ENCODE results near the gene FSTL4.
A peak's percentile ranks its signal among the peaks of the same experiment; 100 is the strongest.
"Not testable (repeated sequence)": the region's sequence is repeated elsewhere in the genome, so short reads cannot be mapped to it uniquely, and the experiment has no call there.

The FSTL4 gene

GRCh38 chr5:133559960-133560359 is 52.4 kb downstream of the FSTL4 start:
- no peaks in the 10 kb centered on the region for H3K9me3 ChIP-seq (ENCODE audit: control insufficient read depth, insufficient read depth, low read length)
- no peak overlapping the region for H3K27ac ChIP-seq (ENCODE audit: low read length)
- DNase-seq (ENCODE audit: low read depth, low spot score) = no peak
- no peaks in the 10 kb centered on the region for H3K4me1 ChIP-seq (ENCODE audit: control insufficient read depth, insufficient read depth, low read length)
- H3K36me3 ChIP-seq (ENCODE audit: control insufficient read depth, insufficient read depth, low read length) = no peaks in the 10 kb centered on the region
- no CpG with 5 or more reads among the region's 5 CpGs for WGBS (ENCODE audit: insufficient coverage, insufficient read length)
- no peak overlapping the region for H3K4me3 ChIP-seq (ENCODE audit: low read length)
- H3K27me3 ChIP-seq (ENCODE audit: control insufficient read depth, insufficient read depth, low read length) = no peaks in the 10 kb centered on the region

- no peaks in the 10 kb centered on the region for H3K9me3 ChIP-seq (ENCODE audit: control insufficient read depth, insufficient read depth, low read length)
- DNase-seq (ENCODE audit: low read depth, low spot score) = no peak
- H3K27ac ChIP-seq (ENCODE audit: low read length) = no peak overlapping the region
- H3K36me3 ChIP-seq (ENCODE audit: control insufficient read depth, insufficient read depth, low read length) = no peaks in the 10 kb centered on the region
- no peaks in the 10 kb centered on the region for H3K4me1 ChIP-seq (ENCODE audit: control insufficient read depth, insufficient read depth, low read length)
- WGBS (ENCODE audit: insufficient coverage, insufficient read length) = no CpG with 5 or more reads among the region's 4 CpGs
- H3K4me3 ChIP-seq (ENCODE audit: low read length) = no peak overlapping the region
- no peaks in the 10 kb centered on the region for H3K27me3 ChIP-seq (ENCODE audit: control insufficient read depth, insufficient read depth, low read length)
Measured at GRCh38 chr5:133556551-133556950, 55.8 kb downstream of the FSTL4 start.

DNA sequence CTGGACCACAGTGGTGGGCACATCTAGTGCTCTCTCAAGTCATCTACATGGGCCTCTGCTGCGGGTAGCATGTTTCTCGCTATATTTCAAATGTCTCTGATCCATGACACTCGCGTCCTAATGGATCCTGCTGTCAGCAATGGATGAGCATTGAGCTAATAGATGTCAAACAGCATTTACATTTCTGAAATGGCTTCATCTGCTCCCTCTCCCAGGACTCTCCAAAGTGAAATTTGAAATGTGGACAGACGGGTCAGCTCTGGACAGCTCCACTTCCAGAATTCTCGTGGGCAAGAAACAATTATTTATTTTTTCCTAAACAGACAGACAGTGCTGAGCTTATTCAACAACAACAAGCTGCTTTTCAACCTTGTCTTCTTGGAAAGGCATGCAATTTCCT is 58.1 kb downstream of the FSTL4 start:
- H3K27me3 ChIP-seq (ENCODE audit: control insufficient read depth, insufficient read depth, low read length) = no peaks in the 10 kb centered on the region
- H3K4me1 ChIP-seq (ENCODE audit: control insufficient read depth, insufficient read depth, low read length) = no peaks in the 10 kb centered on the region
- DNase-seq (ENCODE audit: low read depth, low spot score) = no peak
- H3K27ac ChIP-seq (ENCODE audit: low read length) = no peak overlapping the region
- H3K4me3 ChIP-seq (ENCODE audit: low read length) = no peak overlapping the region
- H3K36me3 ChIP-seq (ENCODE audit: control insufficient read depth, insufficient read depth, low read length) = no peaks in the 10 kb centered on the region
- WGBS (ENCODE audit: insufficient coverage, insufficient read length) = no CpG with 5 or more reads among the region's 6 CpGs
- no peaks in the 10 kb centered on the region for H3K9me3 ChIP-seq (ENCODE audit: control insufficient read depth, insufficient read depth, low read length)

DNA sequence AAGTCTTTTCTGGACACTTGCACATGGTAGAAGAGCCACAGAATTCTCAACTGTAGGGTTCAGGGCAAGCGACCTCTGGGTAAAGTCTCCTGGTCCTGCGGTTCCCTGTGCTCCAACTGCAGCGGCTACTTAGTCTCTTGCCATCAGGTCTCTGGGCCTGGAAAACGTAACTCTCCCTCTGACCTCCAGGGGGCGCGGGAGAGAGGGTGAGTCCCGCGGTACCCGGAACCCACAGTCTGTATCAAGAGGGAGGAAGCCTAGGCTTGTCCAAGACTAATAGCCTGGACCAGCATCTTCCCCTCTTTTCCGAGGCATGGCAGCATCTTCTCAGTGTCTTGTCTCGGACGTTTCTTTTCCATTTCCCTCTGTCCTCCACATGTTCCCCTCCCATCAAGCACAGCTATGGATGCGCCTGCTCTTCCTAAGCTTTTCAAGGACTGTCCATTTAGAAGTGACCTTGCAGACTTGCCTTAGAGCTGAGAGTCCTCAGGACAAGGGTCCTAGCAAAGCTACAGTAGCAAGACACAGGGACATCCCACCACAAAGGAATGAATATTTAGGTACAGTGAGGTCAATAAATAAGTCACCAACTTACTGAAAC is 59.3 kb downstream of the FSTL4 start:
- H3K9me3 ChIP-seq (ENCODE audit: control insufficient read depth, insufficient read depth, low read length) = no peaks in the 10 kb centered on the region
- no peak overlapping the region for H3K27ac ChIP-seq (ENCODE audit: low read length)
- H3K4me3 ChIP-seq (ENCODE audit: low read length) = no peak overlapping the region
- DNase-seq (ENCODE audit: low read depth, low spot score) = peak; percentile 22
- no peaks in the 10 kb centered on the region for H3K27me3 ChIP-seq (ENCODE audit: control insufficient read depth, insufficient read depth, low read length)
- WGBS (ENCODE audit: insufficient coverage, insufficient read length) = no CpG with 5 or more reads among the region's 13 CpGs
- no peaks in the 10 kb centered on the region for H3K36me3 ChIP-seq (ENCODE audit: control insufficient read depth, insufficient read depth, low read length)
- no peaks in the 10 kb centered on the region for H3K4me1 ChIP-seq (ENCODE audit: control insufficient read depth, insufficient read depth, low read length)

DNA sequence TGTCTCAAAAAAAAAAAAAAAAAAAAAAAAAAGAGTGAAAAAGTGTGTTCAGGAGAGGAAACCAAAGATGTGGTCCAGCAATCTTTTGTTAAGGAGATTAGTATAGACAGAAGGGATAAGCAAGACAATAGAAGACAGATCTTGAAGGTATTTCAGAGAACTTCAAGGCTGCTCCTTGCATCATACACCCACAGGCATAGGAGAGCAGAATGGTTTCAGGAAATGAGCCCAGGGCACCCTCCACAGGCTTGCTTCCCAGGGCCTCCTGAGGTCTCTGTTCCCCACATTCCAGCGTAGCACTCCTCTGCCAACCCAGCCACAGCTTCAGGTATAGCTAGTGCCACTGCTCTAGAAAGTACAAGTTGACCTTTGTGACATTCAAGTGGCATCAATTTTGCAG is 65.8 kb downstream of the FSTL4 start:
- Histone ChIP-seq H3K27ac (ENCODE audit: low read length) (no peak overlapping the region), H3K36me3 (ENCODE audit: control insufficient read depth, insufficient read depth, low read length) (no peaks in the 10 kb centered on the region), H3K4me1 (ENCODE audit: control insufficient read depth, insufficient read depth, low read length) (no peaks in the 10 kb centered on the region), H3K27me3 (ENCODE audit: control insufficient read depth, insufficient read depth, low read length) (no peaks in the 10 kb centered on the region), H3K4me3 (ENCODE audit: low read length) (no peak overlapping the region), H3K9me3 (ENCODE audit: control insufficient read depth, insufficient read depth, low read length) (no peaks in the 10 kb centered on the region)
- DNase-seq (ENCODE audit: low read depth, low spot score) = no peak
- no CpG with 5 or more reads among the region's 1 CpG for WGBS (ENCODE audit: insufficient coverage, insufficient read length)

- Histone ChIP-seq H3K4me1 (ENCODE audit: control insufficient read depth, insufficient read depth, low read length) (no peaks in the 10 kb centered on the region), H3K9me3 (ENCODE audit: control insufficient read depth, insufficient read depth, low read length) (no peaks in the 10 kb centered on the region), H3K36me3 (ENCODE audit: control insufficient read depth, insufficient read depth, low read length) (no peaks in the 10 kb centered on the region), H3K4me3 (ENCODE audit: low read length) (no peak overlapping the region), H3K27ac (ENCODE audit: low read length) (no peak overlapping the region), H3K27me3 (ENCODE audit: control insufficient read depth, insufficient read depth, low read length) (no peaks in the 10 kb centered on the region)
- WGBS (ENCODE audit: insufficient coverage, insufficient read length) = no CpG with 5 or more reads among the region's 3 CpGs
- DNase-seq (ENCODE audit: low read depth, low spot score) = no peak
Measured at GRCh38 chr5:133544346-133544745, 68.0 kb downstream of the FSTL4 start.

DNA sequence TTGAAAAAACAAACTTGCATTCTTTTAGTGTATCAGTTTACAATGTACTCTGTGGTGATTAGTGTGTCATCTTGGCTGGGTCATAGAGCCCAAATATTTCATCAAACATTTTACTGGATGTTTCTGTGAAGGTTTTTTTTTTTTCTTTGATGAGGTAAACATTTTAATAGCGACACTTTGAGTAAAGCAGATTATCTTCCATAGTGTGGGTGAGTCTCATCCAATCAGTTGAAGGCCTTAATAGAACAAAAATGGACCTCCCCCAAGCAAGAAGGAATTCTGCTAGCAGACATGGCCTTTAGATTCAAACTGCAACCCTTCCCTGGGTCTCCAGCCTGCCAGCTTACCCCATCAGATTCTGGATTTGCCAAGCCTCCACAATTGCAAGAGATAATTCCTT is 72.5 kb downstream of the FSTL4 start:
- Histone ChIP-seq H3K4me3 (ENCODE audit: low read length) (no peak overlapping the region), H3K27me3 (ENCODE audit: control insufficient read depth, insufficient read depth, low read length) (no peaks in the 10 kb centered on the region), H3K27ac (ENCODE audit: low read length) (no peak overlapping the region), H3K4me1 (ENCODE audit: control insufficient read depth, insufficient read depth, low read length) (no peaks in the 10 kb centered on the region), H3K9me3 (ENCODE audit: control insufficient read depth, insufficient read depth, low read length) (no peaks in the 10 kb centered on the region), H3K36me3 (ENCODE audit: control insufficient read depth, insufficient read depth, low read length) (no peaks in the 10 kb centered on the region)
- no peak for DNase-seq (ENCODE audit: low read depth, low spot score)
- no CpG with 5 or more reads among the region's 1 CpG for WGBS (ENCODE audit: insufficient coverage, insufficient read length)

GRCh38 chr5:133538718-133539117 is 73.6 kb downstream of the FSTL4 start:
- no peaks in the 10 kb centered on the region for H3K36me3 ChIP-seq (ENCODE audit: control insufficient read depth, insufficient read depth, low read length)
- no peak overlapping the region for H3K4me3 ChIP-seq (ENCODE audit: low read length)
- WGBS (ENCODE audit: insufficient coverage, insufficient read length) = no CpG with 5 or more reads among the region's 7 CpGs
- H3K27ac ChIP-seq (ENCODE audit: low read length) = no peak overlapping the region
- no peak for DNase-seq (ENCODE audit: low read depth, low spot score)
- H3K27me3 ChIP-seq (ENCODE audit: control insufficient read depth, insufficient read depth, low read length) = no peaks in the 10 kb centered on the region
- no peaks in the 10 kb centered on the region for H3K9me3 ChIP-seq (ENCODE audit: control insufficient read depth, insufficient read depth, low read length)
- H3K4me1 ChIP-seq (ENCODE audit: control insufficient read depth, insufficient read depth, low read length) = no peaks in the 10 kb centered on the region

- not testable (repeated sequence) for DNase-seq (ENCODE audit: low read depth, low spot score); H3K27ac ChIP-seq (ENCODE audit: low read length)
- no CpG with 5 or more reads among the region's 13 CpGs for WGBS (ENCODE audit: insufficient coverage, insufficient read length)
Measured at GRCh38 chr5:133535241-133535929, 77.0 kb downstream of the FSTL4 start.

DNA sequence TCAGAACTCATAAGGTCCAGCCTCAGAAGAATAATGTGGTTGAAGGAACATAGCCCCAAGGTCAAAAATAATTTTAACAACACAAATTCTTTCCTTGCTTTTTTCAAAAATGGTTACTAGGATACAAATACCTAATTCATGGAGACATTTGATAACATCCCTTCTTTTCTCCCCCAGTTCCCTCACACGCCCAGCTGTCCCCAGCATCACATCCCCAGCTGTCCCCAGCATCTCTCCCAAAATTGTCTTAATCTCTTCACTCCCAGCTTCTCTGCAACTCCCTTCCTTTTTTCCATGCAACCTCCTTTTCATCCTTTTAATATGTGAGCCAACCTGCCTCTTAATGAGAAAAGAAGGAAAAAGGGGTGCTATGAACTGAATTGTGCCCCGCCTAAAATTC is 77.8 kb downstream of the FSTL4 start:
- Histone ChIP-seq H3K27ac (ENCODE audit: low read length) (no peak overlapping the region), H3K36me3 (ENCODE audit: control insufficient read depth, insufficient read depth, low read length) (no peaks in the 10 kb centered on the region), H3K4me1 (ENCODE audit: control insufficient read depth, insufficient read depth, low read length) (no peaks in the 10 kb centered on the region), H3K4me3 (ENCODE audit: low read length) (no peak overlapping the region), H3K27me3 (ENCODE audit: control insufficient read depth, insufficient read depth, low read length) (no peaks in the 10 kb centered on the region), H3K9me3 (ENCODE audit: control insufficient read depth, insufficient read depth, low read length) (no peaks in the 10 kb centered on the region)
- DNase-seq (ENCODE audit: low read depth, low spot score) = no peak
- no CpG with 5 or more reads among the region's 2 CpGs for WGBS (ENCODE audit: insufficient coverage, insufficient read length)

More at GRCh38 chr5:133535241-133535929, 77.0 kb downstream of the FSTL4 start:
- not testable (repeated sequence) for H3K27me3 ChIP-seq (ENCODE audit: control insufficient read depth, insufficient read depth, low read length); H3K9me3 ChIP-seq (ENCODE audit: control insufficient read depth, insufficient read depth, low read length); H3K4me3 ChIP-seq (ENCODE audit: low read length); H3K4me1 ChIP-seq (ENCODE audit: control insufficient read depth, insufficient read depth, low read length); H3K36me3 ChIP-seq (ENCODE audit: control insufficient read depth, insufficient read depth, low read length)

- no CpG with 5 or more reads among the region's 4 CpGs for WGBS (ENCODE audit: insufficient coverage, insufficient read length)
- H3K27me3 ChIP-seq (ENCODE audit: control insufficient read depth, insufficient read depth, low read length) = no peaks in the 10 kb centered on the region
- H3K4me1 ChIP-seq (ENCODE audit: control insufficient read depth, insufficient read depth, low read length) = no peaks in the 10 kb centered on the region
- no peaks in the 10 kb centered on the region for H3K9me3 ChIP-seq (ENCODE audit: control insufficient read depth, insufficient read depth, low read length)
- no peak overlapping the region for H3K4me3 ChIP-seq (ENCODE audit: low read length)
- H3K27ac ChIP-seq (ENCODE audit: low read length) = no peak overlapping the region
- no peaks in the 10 kb centered on the region for H3K36me3 ChIP-seq (ENCODE audit: control insufficient read depth, insufficient read depth, low read length)
- no peak for DNase-seq (ENCODE audit: low read depth, low spot score)
Measured at GRCh38 chr5:133533541-133533940, 78.8 kb downstream of the FSTL4 start.
